ENCODE results near the gene ERG.

GRCh38 chr21:38400195-38400919 lies 97.9 kb downstream of the ERG start:
- TF ChIP-seq POLR2A (IDR thresholded peaks at IDR 0.05; ENCODE audit: extremely low read depth, insufficient read length): no peak
- TF ChIP-seq CTCF (IDR thresholded peaks at IDR 0.05; ENCODE audit: low read depth, low read length): no peak
- no peak for TF ChIP-seq MAX (IDR thresholded peaks at IDR 0.05; ENCODE audit: low read depth, low read length)
